ENCODE measurements around the gene PLXNA4. TPM values are rescaled to one million over a fixed set of nuclear protein-coding genes. Genes with fewer than 3 reads are reported as not detected.

The PLXNA4 gene
- total and polyA plus RNA-seq, 2 experiments from 2014 or later: 7.3 to 33.3 TPM

GRCh38 chr7:132258231-132258630, 318.0 kb downstream of the PLXNA4 start:
- H3K9me3 ChIP-seq (ENCODE audit: low read depth): no peaks in the 10 kb centered on the region
- no peaks in the 10 kb centered on the region for H3K36me3 ChIP-seq
- H3K4me1 ChIP-seq (ENCODE audit: low read depth): peaks cover 23% of the 10 kb centered on the region
- DNase-seq (ENCODE audit: low read depth in 1 of 2, low spot score in 1 of 2): no peak
- no peak for TF ChIP-seq CTCF (IDR thresholded peaks at IDR 0.05; ENCODE audit: low read depth, low read length)
- H3K27me3 ChIP-seq: peaks cover 12% of the 10 kb centered on the region
- H3K27ac ChIP-seq: no peak overlapping the region
- no peak overlapping the region for H3K4me3 ChIP-seq

GRCh38 chr7:132257253-132257652, 319.0 kb downstream of the PLXNA4 start:
- H3K36me3 ChIP-seq: no peaks in the 10 kb centered on the region
- TF ChIP-seq CTCF (IDR thresholded peaks at IDR 0.05; ENCODE audit: low read depth, low read length): no peak
- H3K27ac ChIP-seq: no peak overlapping the region
- H3K9me3 ChIP-seq (ENCODE audit: low read depth): no peaks in the 10 kb centered on the region
- no peak for DNase-seq (ENCODE audit: low read depth in 1 of 2, low spot score in 1 of 2)
- no peak overlapping the region for H3K4me3 ChIP-seq
- peaks cover 12% of the 10 kb centered on the region for H3K27me3 ChIP-seq
- H3K4me1 ChIP-seq (ENCODE audit: low read depth): peaks cover 23% of the 10 kb centered on the region

- no peak for DNase-seq (ENCODE audit: low read depth in 1 of 2, low spot score in 1 of 2)
These were observed 319.5 kb downstream of the PLXNA4 start for GRCh38 chr7:132256721-132257212.

GRCh38 chr7:132255898-132256297, 320.4 kb downstream of the PLXNA4 start:
- H3K36me3 ChIP-seq: no peaks in the 10 kb centered on the region
- peaks cover 23% of the 10 kb centered on the region for H3K4me1 ChIP-seq (ENCODE audit: low read depth)
- H3K27ac ChIP-seq: peak overlapping the region; percentile 71
- DNase-seq (ENCODE audit: low read depth in 1 of 2, low spot score in 1 of 2): peak; percentile 27 to 70
- H3K4me3 ChIP-seq: no peak overlapping the region
- H3K9me3 ChIP-seq (ENCODE audit: low read depth): no peaks in the 10 kb centered on the region
- no peak for TF ChIP-seq CTCF (IDR thresholded peaks at IDR 0.05; ENCODE audit: low read depth, low read length)
- H3K27me3 ChIP-seq: peaks cover 2% of the 10 kb centered on the region

More at GRCh38 chr7:132256721-132257212, 319.5 kb downstream of the PLXNA4 start:
- peaks cover 10% of the 10 kb centered on the region for H3K27me3 ChIP-seq
- H3K4me3 ChIP-seq: no peak overlapping the region
- no peaks in the 10 kb centered on the region for H3K36me3 ChIP-seq
- H3K4me1 ChIP-seq (ENCODE audit: low read depth): peaks cover 23% of the 10 kb centered on the region
- no peaks in the 10 kb centered on the region for H3K9me3 ChIP-seq (ENCODE audit: low read depth)
- no peak overlapping the region for H3K27ac ChIP-seq
- TF ChIP-seq CTCF (IDR thresholded peaks at IDR 0.05; ENCODE audit: low read depth, low read length): no peak

GRCh38 chr7:132255115-132255797, 321.0 kb downstream of the PLXNA4 start:
- peaks cover 29% of the 10 kb centered on the region for H3K4me1 ChIP-seq (ENCODE audit: low read depth)
- no peaks in the 10 kb centered on the region for H3K9me3 ChIP-seq (ENCODE audit: low read depth)
- H3K27me3 ChIP-seq: peaks cover 2% of the 10 kb centered on the region
- H3K4me3 ChIP-seq: no peak overlapping the region
- DNase-seq (ENCODE audit: low read depth in 1 of 2, low spot score in 1 of 2): peak in 1 of 2 donors; percentile 86
- H3K27ac ChIP-seq: peak overlapping the region; percentile 71
- no peaks in the 10 kb centered on the region for H3K36me3 ChIP-seq
- TF ChIP-seq CTCF (IDR thresholded peaks at IDR 0.05; ENCODE audit: low read depth, low read length): no peak
